AG10803 (cell line): ENCODE measurements around the gene CABS1.

ENCODE experiments used
- DNase-seq: peaks from one replicate; pipeline ENCODE4 v3.0.0; 2010; ENCODE audit warnings: low read depth
- H3K4me3 ChIP-seq: 2 replicates; pipeline ENCODE4 v1.5.1; 2011; ENCODE audit warnings: mild to moderate bottlenecking, low read length, control low read depth
- CTCF ChIP-seq: conservative IDR thresholded peaks from 2 replicates; pipeline ENCODE4 v1.5.1; 2011; ENCODE audit warnings: mild to moderate bottlenecking, low read length, control low read depth, inconsistent platforms

The CABS1 gene

DNA sequence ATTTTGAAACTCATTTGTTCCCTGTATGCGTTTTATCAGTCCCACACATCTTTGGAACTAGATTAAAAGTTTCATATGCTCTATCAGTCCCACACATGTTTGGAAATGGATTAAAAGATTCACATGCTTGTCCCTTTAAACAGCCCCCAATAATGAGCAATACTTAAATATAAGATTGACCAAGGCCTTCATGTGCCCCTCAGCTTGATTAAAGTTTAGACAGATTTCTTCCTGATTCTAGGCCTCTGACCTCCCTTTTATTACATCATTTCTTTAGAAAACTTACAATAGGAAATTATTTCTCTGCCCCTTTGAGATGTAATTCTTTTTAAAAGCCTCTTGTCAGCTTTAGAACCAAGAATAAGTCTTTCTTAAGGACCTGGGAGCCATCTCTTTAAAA lies 31.7 kb upstream of the CABS1 start:
- DNase-seq, result no peak
- TF ChIP-seq CTCF, result no peak
- H3K4me3 ChIP-seq, result no peak overlapping the region

DNA sequence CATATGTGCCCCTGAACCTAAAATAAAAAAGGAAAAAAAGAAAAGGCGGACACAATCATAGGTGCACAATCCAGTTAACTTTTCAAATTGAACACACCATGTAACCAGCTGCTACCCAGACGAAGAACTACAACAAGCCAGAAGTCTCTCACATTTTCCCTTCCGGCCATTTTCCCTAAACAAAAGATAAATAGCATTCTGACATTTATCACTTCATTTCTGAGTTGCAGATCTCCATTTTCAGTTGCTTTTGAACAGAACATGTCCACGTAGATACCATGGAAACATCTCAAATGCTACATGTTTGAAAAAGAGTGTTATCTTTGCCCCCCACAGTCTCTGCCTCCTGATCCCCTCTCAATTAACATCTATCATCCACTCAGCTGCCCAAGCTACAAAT lies 29.2 kb upstream of the CABS1 start:
- H3K4me3 ChIP-seq, result no peak overlapping the region
- TF ChIP-seq CTCF, result no peak
- DNase-seq, result no peak

GRCh38 chr4:70306076-70306475 lies 28.7 kb upstream of the CABS1 start:
- H3K4me3 ChIP-seq, result no peak overlapping the region
- no peak for TF ChIP-seq CTCF
- no peak for DNase-seq

DNA sequence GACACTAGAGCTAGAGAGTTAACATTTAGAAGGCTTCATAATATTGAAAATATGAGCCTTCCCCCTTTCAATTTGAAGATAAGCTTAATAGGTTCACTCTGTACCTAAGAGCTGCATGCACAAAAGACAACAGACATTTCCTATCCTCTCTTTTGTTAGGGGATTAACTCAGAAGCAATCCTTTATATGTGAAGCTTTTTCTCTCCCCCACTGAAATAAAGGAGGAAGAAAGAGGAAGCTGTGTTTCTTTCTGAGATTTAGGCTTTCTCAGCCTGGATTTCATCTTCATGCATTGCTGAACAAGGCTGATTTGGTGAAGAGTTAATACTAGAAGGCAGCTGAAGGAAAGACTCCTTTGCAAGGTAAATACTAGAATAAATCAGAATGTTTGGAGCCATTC lies 21.0 kb upstream of the CABS1 start:
- no peak for DNase-seq
- TF ChIP-seq CTCF, result no peak
- H3K4me3 ChIP-seq, result no peak overlapping the region

DNA sequence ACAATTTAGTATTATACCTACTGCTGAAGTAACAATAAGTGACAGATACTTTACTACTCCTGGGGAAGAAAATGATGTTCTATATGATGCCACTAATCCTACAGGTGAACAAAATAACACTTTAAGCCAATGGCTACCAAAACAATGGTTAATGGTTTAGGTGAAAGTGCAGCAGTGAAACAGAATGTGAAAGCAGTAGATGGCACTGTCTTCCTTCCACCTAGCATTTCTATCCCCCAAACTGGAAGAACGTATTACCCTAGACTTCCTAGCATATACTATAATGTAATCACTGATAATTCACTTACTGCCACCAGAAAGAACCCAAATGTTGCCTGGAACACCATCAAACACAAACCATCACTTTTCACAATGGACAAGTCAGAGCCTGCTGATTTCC lies 18.9 kb upstream of the CABS1 start:
- DNase-seq, result no peak
- H3K4me3 ChIP-seq, result no peak overlapping the region
- TF ChIP-seq CTCF, result no peak

- TF ChIP-seq CTCF, result no peak
- H3K4me3 ChIP-seq, result no peak overlapping the region
- DNase-seq, result no peak
Observed at GRCh38 chr4:70326052-70326451, 8.7 kb upstream of the CABS1 start.

DNA sequence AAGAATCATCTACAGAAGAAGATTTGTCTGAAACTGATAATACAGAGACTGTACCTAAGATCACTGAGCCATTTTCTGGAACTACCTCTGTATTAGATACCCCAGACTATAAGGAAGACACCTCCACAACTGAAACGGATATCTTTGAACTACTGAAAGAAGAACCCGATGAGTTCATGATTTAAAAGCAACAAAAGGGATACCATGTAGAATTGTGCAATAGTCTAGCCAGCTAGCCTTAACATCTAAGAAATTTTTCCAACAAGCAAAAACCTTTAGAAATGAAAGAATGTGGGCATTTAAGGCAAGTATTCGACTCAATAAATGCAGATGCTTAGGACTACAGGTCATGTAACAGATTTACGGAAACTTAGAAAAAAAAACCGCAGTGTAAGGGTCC lies 1.3 kb downstream of the CABS1 start:
- no peak for DNase-seq
- H3K4me3 ChIP-seq, result no peak overlapping the region
- TF ChIP-seq CTCF, result no peak
